Testis (tissue), 3 donors: ENCODE data around the gene FAXC. TPM values are rescaled to one million over a fixed set of nuclear protein-coding genes. Genes with fewer than 3 reads are reported as not detected.

Source experiments
- DNase-seq: peaks from one replicate; pipeline ENCODE4 v3.0.0-alpha.2; 2019
- H3K27ac ChIP-seq, 2 donors: fragments of 200-600 bp; sonication (generic); one replicate each; pipeline ENCODE4 v1.5.1; 2019
- H3K27me3 ChIP-seq: fragments of 200-600 bp; sonication (generic); one replicate; pipeline ENCODE4 v1.5.1; 2019
- H3K36me3 ChIP-seq: fragments of 200-600 bp; sonication (generic); one replicate; pipeline ENCODE4 v1.5.1; 2017; ENCODE audit warnings: low read depth; ENCODE audit errors: missing control alignments
- H3K4me1 ChIP-seq: fragments of 200-600 bp; sonication (generic); one replicate; pipeline ENCODE4 v1.5.1; 2019
- H3K4me3 ChIP-seq, 2 donors: fragments of 200-600 bp; sonication (generic); one replicate each; pipeline ENCODE4 v1.5.1; 2017 to 2019
- H3K9me3 ChIP-seq: fragments of 200-600 bp; sonication (generic); one replicate; pipeline ENCODE4 v1.5.1; 2017
- CTCF ChIP-seq, 3 experiments: fragments of 450-650 bp in 2 of 3; fragments of 200-600 bp in 1 of 3; sonication (generic) in 1 of 3; IDR thresholded peaks; one replicate each; pipeline ENCODE4 v1.5.1; 2016 to 2019; ENCODE audit warnings: antibody characterized with exemption in 3 of 3, mild to moderate bottlenecking in 2 of 3, moderate library complexity in 1 of 3
- POLR2A ChIP-seq: fragments of 450-650 bp; IDR thresholded peaks from one replicate; pipeline ENCODE4 v1.6.1; 2017; ENCODE audit warnings: antibody characterized with exemption, mild to moderate bottlenecking, moderate library complexity
- WGBS, 2 donors: methylation state at CpG; one replicate each; pipeline ENCODE4 v1.1.5; 2018; 5-methylcytosine and 5-hydroxymethylcytosine counted together
- intact Hi-C: fragments of 100-400 bp; cut with DNase I; formaldehyde crosslinking; loops from one replicate; pipeline ENCODE4 v1.15.1; 2023; ENCODE audit warnings: low total_unique reads
- polyA plus RNA-seq: library from polyadenylated mRNA; stranded (reverse); fragments of 350-450 nt; fragmentation: Illumina TruSeq; extraction: RNeasy Lipid Tissue Mini Kit (QIAGEN cat#74804); gene quantifications from one replicate; pipeline ENCODE4 v1.2.3, GENCODE V29; 2014; ENCODE audit warnings: low read depth, low replicate concordance; ENCODE audit not compliant: insufficient read depth
- total RNA-seq, 2 donors: library from RNA; depleted of rRNA; stranded (reverse); fragments of >200 nt; gene quantifications; one replicate each; pipeline ENCODE4 v1.2.3, GENCODE V29; 2016

The FAXC gene
- total and polyA plus RNA-seq, 3 donors from 2014 or later: 2.7 to 5.9 (median 5.0) TPM

- DNase-seq: no peak
- H3K9me3 ChIP-seq: no peaks in the 10 kb centered on the region
- H3K27me3 ChIP-seq: no peaks in the 10 kb centered on the region
- H3K27ac ChIP-seq: no peak overlapping the region
- H3K4me1 ChIP-seq: no peaks in the 10 kb centered on the region
- H3K4me3 ChIP-seq: no peak overlapping the region
- H3K36me3 ChIP-seq: no peaks in the 10 kb centered on the region
- 95% methylated on average over 3 of the region's 3 CpGs for WGBS, 2 donors
- intact Hi-C loops: no loop called here
- no peak for TF ChIP-seq CTCF (IDR thresholded peaks at IDR 0.05)
- no peak for TF ChIP-seq POLR2A
These were observed 41.4 kb upstream of the FAXC start for GRCh38 chr6:99390896-99391295.

DNA sequence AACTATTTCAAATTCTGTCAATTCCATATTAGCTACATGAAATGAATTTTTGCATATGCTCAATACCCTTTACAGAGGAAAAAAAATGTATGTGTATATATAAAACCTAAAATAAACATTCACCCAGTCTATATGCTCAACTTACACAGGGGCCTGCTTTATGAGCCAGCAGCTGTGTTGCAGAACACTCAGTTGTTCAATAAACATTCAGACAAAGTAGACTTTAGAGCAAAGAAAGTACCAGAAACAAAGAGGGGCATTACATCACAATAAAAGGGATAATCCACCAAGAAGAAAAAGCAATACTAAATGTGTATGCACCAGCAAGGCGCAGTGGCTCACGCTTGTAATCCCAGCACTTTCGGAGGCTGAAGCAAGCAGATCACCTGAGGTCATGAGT, 35.0 kb upstream of the FAXC start:
- Histone ChIP-seq H3K4me1 (no peaks in the 10 kb centered on the region), H3K4me3 (no peak overlapping the region), H3K27me3 (no peaks in the 10 kb centered on the region), H3K9me3 (no peaks in the 10 kb centered on the region), H3K27ac (no peak overlapping the region), H3K36me3 (no peaks in the 10 kb centered on the region)
- DNase-seq: no peak
- TF ChIP-seq CTCF (IDR thresholded peaks at IDR 0.05): no peak
- TF ChIP-seq POLR2A: no peak
- 86 to 91% methylated on average over 3 of the region's 3 CpGs for WGBS, 2 donors
- intact Hi-C loops: no loop called here

GRCh38 chr6:99378636-99379035, 29.2 kb upstream of the FAXC start:
- no peak overlapping the region for H3K27ac ChIP-seq
- no peaks in the 10 kb centered on the region for H3K9me3 ChIP-seq
- DNase-seq: no peak
- TF ChIP-seq POLR2A: no peak
- TF ChIP-seq CTCF (IDR thresholded peaks at IDR 0.05): no peak
- intact Hi-C loops: no loop called here
- H3K4me3 ChIP-seq: no peak overlapping the region
- H3K4me1 ChIP-seq: no peaks in the 10 kb centered on the region
- H3K27me3 ChIP-seq: no peaks in the 10 kb centered on the region
- H3K36me3 ChIP-seq: no peaks in the 10 kb centered on the region

DNA sequence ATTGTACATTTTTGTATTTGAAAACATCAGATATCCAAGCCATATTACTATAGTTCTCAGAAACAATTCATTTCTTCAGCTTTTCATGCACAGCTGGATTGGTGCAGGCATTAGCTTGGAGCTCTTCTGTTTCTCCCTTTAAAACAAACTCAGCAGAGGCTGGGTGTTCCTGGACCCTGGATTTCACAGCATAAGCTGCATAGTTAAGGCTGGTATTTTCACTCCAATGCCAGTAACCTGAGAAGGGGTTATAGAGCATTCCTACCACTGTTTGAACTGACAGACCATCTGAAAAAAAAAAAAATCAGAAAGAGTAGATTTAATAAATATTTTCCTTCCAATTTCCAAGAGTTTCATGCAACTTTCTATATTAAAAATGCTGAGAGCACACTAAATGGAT, 20.1 kb upstream of the FAXC start:
- Histone ChIP-seq H3K27me3 (no peaks in the 10 kb centered on the region), H3K4me3 (no peak overlapping the region), H3K36me3 (no peaks in the 10 kb centered on the region), H3K4me1 (no peaks in the 10 kb centered on the region), H3K27ac (no peak overlapping the region), H3K9me3 (no peaks in the 10 kb centered on the region)
- TF ChIP-seq CTCF (IDR thresholded peaks at IDR 0.05) (no peak), POLR2A (no peak)
- intact Hi-C loops: no loop called here
- no peak for DNase-seq

DNA sequence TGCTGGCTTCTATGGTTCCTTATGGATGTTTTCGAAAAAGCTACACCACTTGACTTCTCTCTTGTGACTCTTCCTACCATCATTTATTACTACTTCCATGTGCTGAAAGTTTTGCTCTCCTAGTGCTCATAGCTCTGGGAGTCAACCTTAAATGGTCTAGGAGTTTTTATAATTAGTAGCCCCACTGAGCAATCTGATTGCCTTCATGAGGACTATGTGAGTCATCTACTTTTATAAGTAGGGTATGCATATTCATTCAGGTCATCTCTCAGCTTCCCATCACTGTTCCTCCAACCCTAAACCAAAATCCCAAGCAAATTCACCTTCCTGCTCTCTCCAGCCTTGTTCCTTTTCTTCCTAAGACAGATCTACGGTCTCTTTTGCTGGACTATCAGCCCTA, 17.4 kb upstream of the FAXC start:
- no peak for DNase-seq
- Histone ChIP-seq H3K27ac (no peak overlapping the region), H3K4me1 (no peaks in the 10 kb centered on the region), H3K4me3 (no peak overlapping the region), H3K36me3 (no peaks in the 10 kb centered on the region), H3K9me3 (no peaks in the 10 kb centered on the region), H3K27me3 (no peaks in the 10 kb centered on the region)
- intact Hi-C loops: no loop called here
- TF ChIP-seq POLR2A: no peak
- no peak for TF ChIP-seq CTCF (IDR thresholded peaks at IDR 0.05)
- WGBS, 2 donors: 83 to 89% methylated on average over 2 of the region's 2 CpGs
